Stimulated activated memory B cell treated with anti-CD40 and anti-IgM and Interleukin-4, amounts not matched to agents 10 μg/mL and 1 μg/mL and 100 μg/mL, for 72 hours (primary cell): Measurements from ENCODE around the gene SLC5A1.

Source experiments
- ATAC-seq: fragments of 150-1000 bp; cut with Tn5 transposase; 2 replicates; pipeline ENCODE4 v1.10.0; 2021
- H3K27ac Mint-ChIP-seq: one replicate; pipeline ENCODE4 v1.8.0; 2022; ENCODE audit warnings: mild to moderate bottlenecking, mixed read lengths
- H3K27me3 Mint-ChIP-seq: one replicate; pipeline ENCODE4 v1.8.0; 2022; ENCODE audit warnings: mixed read lengths
- H3K36me3 Mint-ChIP-seq: one replicate; pipeline ENCODE4 v1.8.0; 2022; ENCODE audit warnings: mixed read lengths
- H3K4me1 Mint-ChIP-seq: one replicate; pipeline ENCODE4 v1.8.0; 2022; ENCODE audit warnings: mixed read lengths
- H3K4me3 Mint-ChIP-seq: one replicate; pipeline ENCODE4 v1.8.0; 2022; ENCODE audit warnings: mild to moderate bottlenecking, moderate library complexity, mixed read lengths
- H3K9me3 Mint-ChIP-seq: one replicate; pipeline ENCODE4 v1.8.0; 2022; ENCODE audit warnings: mixed read lengths

SLC5A1 gene

GRCh38 chr22:32069579-32070372 is 26.7 kb downstream of the SLC5A1 start:
- H3K9me3 Mint-ChIP-seq = no peaks in the 10 kb centered on the region
- no peaks in the 10 kb centered on the region for H3K4me1 Mint-ChIP-seq
- H3K27me3 Mint-ChIP-seq = peaks cover 51% of the 10 kb centered on the region
- no peak for ATAC-seq
- no peaks in the 10 kb centered on the region for H3K36me3 Mint-ChIP-seq
- no peak overlapping the region for H3K4me3 Mint-ChIP-seq
- no peak overlapping the region for H3K27ac Mint-ChIP-seq

- Mint-ChIP-seq H3K36me3 (no peaks in the 10 kb centered on the region), H3K4me3 (no peak overlapping the region), H3K27me3 (peaks cover 56% of the 10 kb centered on the region), H3K9me3 (no peaks in the 10 kb centered on the region), H3K4me1 (no peaks in the 10 kb centered on the region), H3K27ac (no peak overlapping the region)
- no peak for ATAC-seq
These were observed 30.2 kb downstream of the SLC5A1 start for GRCh38 chr22:32073262-32073661.

- Mint-ChIP-seq H3K27ac (no peak overlapping the region), H3K36me3 (no peaks in the 10 kb centered on the region)
- ATAC-seq = no peak
These were observed 30.8 kb downstream of the SLC5A1 start for GRCh38 chr22:32073823-32074380.

GRCh38 chr22:32075997-32076760 is 33.1 kb downstream of the SLC5A1 start:
- no peak overlapping the region for H3K4me3 Mint-ChIP-seq
- ATAC-seq = no peak
- H3K36me3 Mint-ChIP-seq = no peaks in the 10 kb centered on the region
- H3K9me3 Mint-ChIP-seq = no peaks in the 10 kb centered on the region
- peaks cover 44% of the 10 kb centered on the region for H3K27me3 Mint-ChIP-seq
- H3K4me1 Mint-ChIP-seq = no peaks in the 10 kb centered on the region
- H3K27ac Mint-ChIP-seq = no peak overlapping the region

More at GRCh38 chr22:32073823-32074380, 30.8 kb downstream of the SLC5A1 start:
- Mint-ChIP-seq H3K9me3 (no peaks in the 10 kb centered on the region), H3K4me3 (no peak overlapping the region), H3K27me3 (peaks cover 56% of the 10 kb centered on the region), H3K4me1 (no peaks in the 10 kb centered on the region)

GRCh38 chr22:32076761-32077084 is 33.7 kb downstream of the SLC5A1 start:
- Mint-ChIP-seq H3K27me3 (peaks cover 44% of the 10 kb centered on the region), H3K9me3 (no peaks in the 10 kb centered on the region), H3K36me3 (no peaks in the 10 kb centered on the region), H3K27ac (no peak overlapping the region), H3K4me3 (no peak overlapping the region), H3K4me1 (no peaks in the 10 kb centered on the region)
- ATAC-seq = no peak

GRCh38 chr22:32077151-32077550 is 34.1 kb downstream of the SLC5A1 start:
- Mint-ChIP-seq H3K27me3 (peaks cover 44% of the 10 kb centered on the region), H3K4me1 (no peaks in the 10 kb centered on the region), H3K27ac (no peak overlapping the region), H3K4me3 (no peak overlapping the region), H3K9me3 (no peaks in the 10 kb centered on the region), H3K36me3 (no peaks in the 10 kb centered on the region)
- ATAC-seq = no peak

GRCh38 chr22:32079130-32080089 is 36.3 kb downstream of the SLC5A1 start:
- peaks cover 27% of the 10 kb centered on the region for H3K27me3 Mint-ChIP-seq
- no peaks in the 10 kb centered on the region for H3K4me1 Mint-ChIP-seq
- ATAC-seq = no peak
- H3K9me3 Mint-ChIP-seq = no peaks in the 10 kb centered on the region
- no peak overlapping the region for H3K4me3 Mint-ChIP-seq
- no peak overlapping the region for H3K27ac Mint-ChIP-seq
- no peaks in the 10 kb centered on the region for H3K36me3 Mint-ChIP-seq

GRCh38 chr22:32080904-32081303 is 37.8 kb downstream of the SLC5A1 start:
- peaks cover 22% of the 10 kb centered on the region for H3K27me3 Mint-ChIP-seq
- no peaks in the 10 kb centered on the region for H3K4me1 Mint-ChIP-seq
- no peaks in the 10 kb centered on the region for H3K36me3 Mint-ChIP-seq
- no peak overlapping the region for H3K4me3 Mint-ChIP-seq
- H3K9me3 Mint-ChIP-seq = no peaks in the 10 kb centered on the region
- no peak overlapping the region for H3K27ac Mint-ChIP-seq
- ATAC-seq = peak; percentile 64

- Mint-ChIP-seq H3K4me3 (no peak overlapping the region), H3K27ac (no peak overlapping the region), H3K9me3 (no peaks in the 10 kb centered on the region), H3K4me1 (no peaks in the 10 kb centered on the region), H3K27me3 (peaks cover 27% of the 10 kb centered on the region), H3K36me3 (no peaks in the 10 kb centered on the region)
- ATAC-seq = peak; percentile 21
These were observed 39.3 kb downstream of the SLC5A1 start for GRCh38 chr22:32082331-32082730.

- no peak for ATAC-seq
- Mint-ChIP-seq H3K27me3 (peaks cover 29% of the 10 kb centered on the region), H3K36me3 (no peaks in the 10 kb centered on the region), H3K4me3 (no peak overlapping the region), H3K4me1 (no peaks in the 10 kb centered on the region), H3K27ac (no peak overlapping the region), H3K9me3 (no peaks in the 10 kb centered on the region)
These were observed 39.9 kb downstream of the SLC5A1 start for GRCh38 chr22:32083000-32083399.

GRCh38 chr22:32083814-32084213 is 40.8 kb downstream of the SLC5A1 start:
- Mint-ChIP-seq H3K36me3 (no peaks in the 10 kb centered on the region), H3K4me3 (no peak overlapping the region), H3K9me3 (no peaks in the 10 kb centered on the region), H3K27ac (no peak overlapping the region), H3K27me3 (peaks cover 36% of the 10 kb centered on the region), H3K4me1 (no peaks in the 10 kb centered on the region)
- no peak for ATAC-seq

- Mint-ChIP-seq H3K27me3 (peaks cover 42% of the 10 kb centered on the region), H3K4me1 (no peaks in the 10 kb centered on the region), H3K27ac (no peak overlapping the region), H3K36me3 (no peaks in the 10 kb centered on the region), H3K4me3 (no peak overlapping the region), H3K9me3 (no peaks in the 10 kb centered on the region)
- no peak for ATAC-seq
These were observed 45.0 kb downstream of the SLC5A1 start for GRCh38 chr22:32088084-32088483.

GRCh38 chr22:32097018-32097417 is 54.0 kb downstream of the SLC5A1 start:
- no peaks in the 10 kb centered on the region for H3K9me3 Mint-ChIP-seq
- no peak overlapping the region for H3K27ac Mint-ChIP-seq
- H3K27me3 Mint-ChIP-seq = peaks cover 17% of the 10 kb centered on the region
- peaks cover 9% of the 10 kb centered on the region for H3K4me1 Mint-ChIP-seq
- ATAC-seq = no peak
- H3K4me3 Mint-ChIP-seq = no peak overlapping the region
- H3K36me3 Mint-ChIP-seq = no peaks in the 10 kb centered on the region

GRCh38 chr22:32097881-32098499 is 54.9 kb downstream of the SLC5A1 start:
- Mint-ChIP-seq H3K36me3 (no peaks in the 10 kb centered on the region), H3K27me3 (peaks cover 25% of the 10 kb centered on the region), H3K9me3 (no peaks in the 10 kb centered on the region), H3K4me1 (peaks cover 9% of the 10 kb centered on the region), H3K4me3 (no peak overlapping the region), H3K27ac (no peak overlapping the region)
- ATAC-seq = no peak
